Esophagus squamous epithelium (tissue), 5 donors: ENCODE measurements around the gene TMEM184B. TPM values are rescaled to one million over a fixed set of nuclear protein-coding genes. Genes with fewer than 3 reads are reported as not detected.

Experiments used
- DNase-seq: peaks from one replicate; lab custom pipeline; 2025; lab: John Stamatoyannopoulos, UW
- H3K27ac ChIP-seq, 4 donors: fragments of 200-600 bp; sonication (generic); one replicate each; pipeline ENCODE4 v1.5.1; 2016 to 2019; ENCODE audit warnings: mild to moderate bottlenecking in 1 of 4
- H3K27me3 ChIP-seq, 4 donors: fragments of 200-600 bp; sonication (generic); 1 replicate in 3 of 4; 2 replicates in 1 of 4; pipeline versions ENCODE4 v1.5.1 to v1.6.0; 2017 to 2021; ENCODE audit warnings: antibody characterized with exemption in 1 of 4
- H3K36me3 ChIP-seq, 3 donors: fragments of 200-600 bp; sonication (generic); one replicate each; pipeline ENCODE4 v1.5.1; 2016 to 2019
- H3K4me1 ChIP-seq, 3 donors: fragments of 200-600 bp; sonication (generic); one replicate each; pipeline ENCODE4 v1.5.1; 2017 to 2019
- H3K4me3 ChIP-seq, 4 donors: fragments of 200-600 bp; sonication (generic); 1 replicate in 3 of 4; 2 replicates in 1 of 4; pipeline ENCODE4 v1.5.1; 2016 to 2019; ENCODE audit warnings: mild to moderate bottlenecking in 2 of 4, moderate library complexity in 1 of 4
- H3K9me3 ChIP-seq, 3 donors: fragments of 200-600 bp; sonication (generic); one replicate each; pipeline ENCODE4 v1.5.1; 2016 to 2019
- POLR2A ChIP-seq, 4 donors: fragments of 450-650 bp; IDR thresholded peaks; one replicate each; pipeline ENCODE4 v1.6.1; 2017; ENCODE audit warnings: antibody characterized with exemption in 4 of 4, mild to moderate bottlenecking in 4 of 4, moderate library complexity in 3 of 4
- WGBS, 2 donors: methylation state at CpG; one replicate each; pipeline ENCODE4 v1.1.5; 2018; 5-methylcytosine and 5-hydroxymethylcytosine counted together
- intact Hi-C: fragments of 100-400 bp; cut with DNase I; formaldehyde crosslinking; loops from one replicate; pipeline ENCODE4 v1.15.0; 2022
- total RNA-seq, 4 donors: library from RNA; depleted of rRNA; stranded (reverse); fragments of >200 nt; gene quantifications; one replicate each; pipeline ENCODE4 v1.1.0, GENCODE V29; 2016
- TF ChIP-seq, protein P1 (sequence below), 6 experiments: fragments of 450-650 bp in 4 of 6; fragments of 200-600 bp in 2 of 6; sonication (generic) in 2 of 6; IDR thresholded peaks; one replicate each; pipeline ENCODE4 v1.5.1; 2016 to 2019; ENCODE audit warnings: antibody characterized with exemption in 6 of 6, mild to moderate bottlenecking in 4 of 6, moderate library complexity in 4 of 6
- donor health status: DM: yes; HTN: yes; CAD: no.

TMEM184B gene
- total RNA-seq, 4 donors from 2014 or later = 22.5 to 55.1 (median 28.3) TPM

DNA sequence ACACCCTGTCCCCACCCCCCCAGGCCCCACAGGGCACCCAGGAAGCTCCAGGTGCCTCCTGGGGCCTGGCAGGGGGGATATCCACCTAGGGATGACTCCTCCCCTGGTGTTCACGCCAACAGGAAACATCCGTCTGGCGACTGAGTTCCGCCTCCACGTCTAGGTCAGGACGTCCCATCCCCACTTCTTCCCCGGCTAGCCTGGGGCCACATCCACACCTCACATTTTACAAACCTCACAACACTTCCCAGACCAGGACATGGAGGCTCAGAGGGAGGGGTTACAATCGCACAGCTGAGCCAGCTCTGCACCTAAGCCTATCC, 50.1 kb downstream of the TMEM184B start:
- no peak overlapping the region for H3K4me3 ChIP-seq
- H3K27ac ChIP-seq = peak overlapping the region in 2 of 4 donors; percentile 59 to 74
- WGBS, 2 donors = 36 to 50% methylated on average over 2 to 7 of the region's 8 CpGs
- no peak for TF ChIP-seq POLR2A (IDR thresholded peaks at IDR 0.05)
- TF ChIP-seq, protein P1, sequence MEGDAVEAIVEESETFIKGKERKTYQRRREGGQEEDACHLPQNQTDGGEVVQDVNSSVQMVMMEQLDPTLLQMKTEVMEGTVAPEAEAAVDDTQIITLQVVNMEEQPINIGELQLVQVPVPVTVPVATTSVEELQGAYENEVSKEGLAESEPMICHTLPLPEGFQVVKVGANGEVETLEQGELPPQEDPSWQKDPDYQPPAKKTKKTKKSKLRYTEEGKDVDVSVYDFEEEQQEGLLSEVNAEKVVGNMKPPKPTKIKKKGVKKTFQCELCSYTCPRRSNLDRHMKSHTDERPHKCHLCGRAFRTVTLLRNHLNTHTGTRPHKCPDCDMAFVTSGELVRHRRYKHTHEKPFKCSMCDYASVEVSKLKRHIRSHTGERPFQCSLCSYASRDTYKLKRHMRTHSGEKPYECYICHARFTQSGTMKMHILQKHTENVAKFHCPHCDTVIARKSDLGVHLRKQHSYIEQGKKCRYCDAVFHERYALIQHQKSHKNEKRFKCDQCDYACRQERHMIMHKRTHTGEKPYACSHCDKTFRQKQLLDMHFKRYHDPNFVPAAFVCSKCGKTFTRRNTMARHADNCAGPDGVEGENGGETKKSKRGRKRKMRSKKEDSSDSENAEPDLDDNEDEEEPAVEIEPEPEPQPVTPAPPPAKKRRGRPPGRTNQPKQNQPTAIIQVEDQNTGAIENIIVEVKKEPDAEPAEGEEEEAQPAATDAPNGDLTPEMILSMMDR (IDR thresholded peaks at IDR 0.05) = no peak
- peaks cover 31 to 58% (median 42%) of the 10 kb centered on the region in 3 donors for H3K4me1 ChIP-seq
- H3K27me3 ChIP-seq = no peaks in the 10 kb centered on the region
- no peaks in the 10 kb centered on the region for H3K9me3 ChIP-seq
- DNase-seq = no peak
- intact Hi-C loops = loop anchor here (10.0 kb wide), 1 partner anchor 118 kb away; no protein-coding TSS in a partner anchor
- peaks cover 5 to 72% (median 11%) of the 10 kb centered on the region in 3 donors for H3K36me3 ChIP-seq

DNA sequence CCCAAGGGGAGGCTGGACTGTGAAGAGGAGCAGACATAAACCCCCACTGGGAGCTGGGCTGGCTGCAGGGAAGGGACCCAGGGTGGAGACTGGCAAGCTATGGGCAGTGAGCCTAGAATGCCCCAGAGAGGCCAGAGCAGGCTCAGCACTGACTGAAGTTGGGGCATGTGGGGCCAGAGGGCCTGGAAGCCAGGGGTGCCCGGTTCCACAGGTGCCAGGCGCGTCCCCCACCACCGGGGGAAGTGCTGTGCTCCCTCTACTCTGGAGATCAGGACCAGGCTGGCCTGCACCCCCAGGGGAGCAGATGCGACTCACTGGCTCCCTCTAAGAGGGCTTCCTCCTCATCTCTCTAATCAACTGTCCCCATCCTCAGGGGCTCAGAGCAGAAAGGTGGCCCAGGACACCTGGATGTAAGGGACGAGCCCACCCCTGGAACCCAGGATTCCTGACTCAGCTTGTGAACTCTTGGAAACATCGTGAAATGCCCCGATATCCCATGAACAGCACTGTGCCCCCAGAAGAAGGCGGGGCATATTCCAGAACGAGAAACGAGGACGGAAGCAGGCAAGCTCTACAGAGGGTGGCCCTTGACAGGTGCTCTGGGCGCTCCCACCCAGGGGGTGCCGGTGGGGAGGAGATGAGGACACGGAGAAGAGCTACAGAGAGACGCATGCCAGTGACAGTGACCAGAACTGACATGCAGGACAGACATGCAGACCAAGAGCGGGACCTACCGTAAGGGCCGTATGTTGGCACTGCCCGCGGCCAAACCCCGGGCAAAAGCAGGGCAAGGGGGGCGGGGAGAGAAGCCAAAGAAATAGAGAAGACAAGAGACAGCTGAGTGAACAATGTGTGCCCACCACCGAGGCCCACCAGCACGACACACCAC, 50.7 kb downstream of the TMEM184B start:
- H3K9me3 ChIP-seq = no peaks in the 10 kb centered on the region
- intact Hi-C loops = loop anchor here (10.0 kb wide), 1 partner anchor 117 kb away; no protein-coding TSS in a partner anchor
- no peak overlapping the region for H3K4me3 ChIP-seq
- H3K27ac ChIP-seq = peak overlapping the region in 2 of 4 donors; percentile 59 to 74
- no peaks in the 10 kb centered on the region for H3K27me3 ChIP-seq
- no peak for DNase-seq
- H3K4me1 ChIP-seq = peaks cover 30 to 54% (median 40%) of the 10 kb centered on the region in 3 donors
- WGBS, 2 donors = 82 to 84% methylated on average over 13 to 20 of the region's 25 CpGs
- TF ChIP-seq, protein P1 (IDR thresholded peaks at IDR 0.05) = no peak
- no peak for TF ChIP-seq POLR2A (IDR thresholded peaks at IDR 0.05)
- peaks cover 5 to 66% (median 10%) of the 10 kb centered on the region in 3 donors for H3K36me3 ChIP-seq

DNA sequence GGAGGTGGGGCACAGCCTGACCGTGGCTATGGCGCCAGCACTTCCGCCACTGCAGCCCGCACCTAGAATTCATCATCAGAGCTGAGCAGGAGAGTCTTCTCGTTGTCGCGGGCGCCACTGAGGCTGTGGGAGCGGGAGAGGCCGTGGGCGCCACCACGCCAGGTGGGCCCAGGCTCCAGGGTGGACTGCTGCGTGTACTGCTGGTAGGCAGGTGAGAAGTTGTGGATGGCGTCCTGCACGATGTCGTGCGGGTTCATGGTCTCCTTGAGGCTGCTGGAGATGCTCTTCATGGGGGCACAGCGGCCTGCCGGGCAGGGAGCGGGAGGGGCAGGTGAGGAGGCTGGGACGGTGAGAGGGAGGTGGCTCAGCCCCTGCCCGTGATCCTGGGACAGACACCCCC, 51.4 kb downstream of the TMEM184B start:
- H3K36me3 ChIP-seq = peaks cover 5 to 64% (median 8%) of the 10 kb centered on the region in 3 donors
- H3K27ac ChIP-seq = peak overlapping the region in 1 of 4 donors; percentile 74
- peaks cover 30 to 54% (median 40%) of the 10 kb centered on the region in 3 donors for H3K4me1 ChIP-seq
- intact Hi-C loops = loop anchor here (10.0 kb wide), 1 partner anchor 117 kb away; no protein-coding TSS in a partner anchor
- DNase-seq = no peak
- no peak for TF ChIP-seq POLR2A (IDR thresholded peaks at IDR 0.05)
- TF ChIP-seq, protein P1 (IDR thresholded peaks at IDR 0.05) = no peak
- WGBS, 2 donors = 98% methylated on average over 8 of the region's 22 CpGs; no CpG with 5 or more reads in 1 of the 2 donors
- H3K4me3 ChIP-seq = no peak overlapping the region
- H3K27me3 ChIP-seq = no peaks in the 10 kb centered on the region
- no peaks in the 10 kb centered on the region for H3K9me3 ChIP-seq

DNA sequence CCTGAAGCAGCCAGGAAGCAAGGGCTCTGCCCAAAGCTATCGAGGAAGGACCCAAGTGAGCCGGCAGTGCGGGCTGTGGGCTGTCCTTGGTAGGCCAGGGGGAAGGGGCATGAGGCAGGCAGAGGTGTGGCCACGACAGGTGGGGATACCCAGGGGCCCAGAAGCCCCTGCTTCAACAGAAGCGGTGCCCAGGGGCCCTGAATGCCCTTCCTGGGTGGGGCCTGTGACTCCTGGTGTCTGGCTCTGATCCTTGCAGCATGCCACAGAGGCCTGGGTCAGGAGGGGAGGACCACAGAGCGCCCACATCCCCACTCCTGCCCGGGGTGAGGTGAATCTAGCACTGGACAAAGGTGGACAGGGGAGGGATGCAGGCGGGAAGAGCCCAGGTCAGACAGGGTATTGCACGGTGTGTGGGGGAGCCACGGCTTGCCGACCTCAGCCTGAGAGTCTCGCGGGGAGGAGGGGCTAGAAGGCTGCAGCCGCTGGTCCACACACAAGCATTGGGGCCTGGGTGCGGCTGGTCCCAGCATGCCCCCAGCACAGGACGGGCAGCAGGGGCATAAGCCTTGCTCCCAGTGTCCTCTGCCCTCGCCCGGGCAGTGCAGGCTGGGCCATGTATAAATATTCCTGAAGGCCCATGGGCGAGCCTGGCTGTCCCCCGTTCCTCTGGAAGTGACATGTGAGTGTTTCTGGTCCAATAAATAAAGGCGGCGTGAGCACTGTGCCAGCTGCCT, 52.0 kb downstream of the TMEM184B start:
- Histone ChIP-seq H3K4me1 (peaks cover 30 to 54% (median 40%) of the 10 kb centered on the region in 3 donors), H3K36me3 (peaks cover 5 to 64% (median 6%) of the 10 kb centered on the region in 3 donors), H3K27me3 (no peaks in the 10 kb centered on the region), H3K27ac (peak overlapping the region; percentile 73 to 88 (median 81)), H3K4me3 (no peak overlapping the region), H3K9me3 (no peaks in the 10 kb centered on the region)
- 86 to 89% methylated on average over 4 to 10 of the region's 22 CpGs for WGBS, 2 donors
- no peak for DNase-seq
- intact Hi-C loops = loop anchor here (10.0 kb wide), 1 partner anchor 116 kb away; no protein-coding TSS in a partner anchor
- TF ChIP-seq, protein P1 (IDR thresholded peaks at IDR 0.05) = no peak
- no peak for TF ChIP-seq POLR2A (IDR thresholded peaks at IDR 0.05)
